H1 (cell line): ENCODE results near the gene IL18BP. TPM values are rescaled to one million over a fixed set of nuclear protein-coding genes. Genes with fewer than 3 reads are reported as not detected.

Source experiments
- CTCF ChIA-PET: fragments of 300-600 bp; sonication (Branson Sonifier 250); formaldehyde crosslinking; loops from one replicate; lab custom pipeline; 2021; ENCODE audit not compliant: partially characterized antibody; lab: Charles Lee
- POLR2A ChIA-PET: fragments of 300-600 bp; sonication (Branson Sonifier 250); formaldehyde crosslinking; loops from one replicate; lab custom pipeline; 2021; ENCODE audit warnings: inconsistent platforms; ENCODE audit not compliant: partially characterized antibody; lab: Charles Lee
- DNase-seq, 2 experiments: peaks; one replicate each; pipeline versions ENCODE4 v3.0.0 to v3.0.0-alpha.2; 2010 to 2022; ENCODE audit warnings: low spot score in 2 of 2, low read depth in 1 of 2, mixed read lengths in 1 of 2
- FAIRE-seq: peaks from 2 replicates; lab custom pipeline; 2011; peaks lifted over from hg19 to GRCh38; lab: Jason Lieb, UNC
- H2AFZ ChIP-seq: 2 replicates; pipeline ENCODE4 v1.8.1; 2012; ENCODE audit warnings: low read length, inconsistent platforms
- H2AK5ac ChIP-seq: 2 replicates; pipeline ENCODE4 v1.6.1; 2013; ENCODE audit warnings: low read depth, low read length
- H2BK120ac ChIP-seq: replicated peaks from 2 replicates; pipeline ENCODE3; 2013; ENCODE audit warnings: low read depth, low read length, inconsistent platforms
- H2BK12ac ChIP-seq: 2 replicates; pipeline ENCODE4 v1.6.1; 2013; ENCODE audit warnings: low read depth, low read length
- H2BK15ac ChIP-seq: 2 replicates; pipeline ENCODE4 v1.6.1; 2013; ENCODE audit warnings: low read length
- H2BK20ac ChIP-seq: 2 replicates; pipeline ENCODE4 v1.6.1; 2013; ENCODE audit warnings: low read length
- H2BK5ac ChIP-seq: 2 replicates; pipeline ENCODE4 v1.6.1; 2013; ENCODE audit warnings: low read depth, low read length
- H3K14ac ChIP-seq: 2 replicates; pipeline ENCODE4 v1.6.1; 2013; ENCODE audit warnings: inconsistent platforms; ENCODE audit not compliant: insufficient read length
- H3K18ac ChIP-seq: 2 replicates; pipeline ENCODE4 v1.6.1; 2013; ENCODE audit warnings: low read length; ENCODE audit errors: extremely low read depth
- H3K23ac ChIP-seq: 2 replicates; pipeline ENCODE4 v1.6.1; 2013; ENCODE audit warnings: inconsistent platforms; ENCODE audit not compliant: insufficient read length
- H3K23me2 ChIP-seq: 2 replicates; pipeline ENCODE4 v1.6.1; 2013; ENCODE audit warnings: low read depth, low read length
- H3K27ac ChIP-seq: 2 replicates; pipeline ENCODE4 v1.6.1; 2011; ENCODE audit warnings: low read depth, low read length, inconsistent platforms
- H3K27me3 ChIP-seq, 4 experiments: replicated peaks in 1 of 4; 1 replicate in 1 of 4; 2 replicates in 3 of 4; pipeline versions ENCODE4 v1.6.1 to v1.8.1; 2011 to 2013; ENCODE audit warnings: low read length in 3 of 4, mild to moderate bottlenecking in 3 of 4, inconsistent platforms in 2 of 4, mixed read lengths in 2 of 4, moderate library complexity in 1 of 4; ENCODE audit not compliant: control insufficient read depth in 3 of 4, insufficient read depth in 3 of 4; ENCODE audit errors: extremely low read depth in 1 of 4
- H3K36me3 ChIP-seq, 4 experiments: 2 replicates each; pipeline versions ENCODE4 v1.6.1 to v1.8.1; 2011 to 2013; ENCODE audit warnings: mild to moderate bottlenecking in 4 of 4, low read length in 3 of 4, moderate library complexity in 2 of 4, control low read depth in 1 of 4, inconsistent platforms in 1 of 4; ENCODE audit not compliant: insufficient read depth in 4 of 4, control insufficient read depth in 2 of 4
- H3K4ac ChIP-seq: replicated peaks from 2 replicates; pipeline ENCODE3; 2013; ENCODE audit warnings: low read length, low read depth, mixed read lengths, inconsistent platforms; ENCODE audit not compliant: insufficient read length
- H3K4me1 ChIP-seq, 4 experiments: replicated peaks in 1 of 4; 1 replicate in 1 of 4; 2 replicates in 3 of 4; pipeline versions ENCODE4 v1.6.1 to v1.8.1; 2011 to 2013; ENCODE audit warnings: low read length in 3 of 4, inconsistent platforms in 2 of 4, mixed read lengths in 1 of 4; ENCODE audit not compliant: insufficient read depth in 4 of 4, control insufficient read depth in 3 of 4
- H3K4me2 ChIP-seq, 2 experiments: 2 replicates each; pipeline versions ENCODE4 v1.6.1 to v1.8.1; 2011 to 2013; ENCODE audit warnings: low read depth in 2 of 2, low read length in 2 of 2, control low read depth in 1 of 2, inconsistent platforms in 1 of 2, mild to moderate bottlenecking in 1 of 2; ENCODE audit not compliant: insufficient read depth in 1 of 2
- H3K4me3 ChIP-seq, 4 experiments: fragments of 200-600, 300-600 bp in 1 of 4; sonication (generic), shearing (Covaris generic), sonication (Bioruptor Twin) in 1 of 4; 2 replicates each; pipeline versions ENCODE4 v1.5.1 to v1.8.1; 2011 to 2016; ENCODE audit warnings: low read length in 4 of 4, low read depth in 3 of 4, control low read depth in 2 of 4, inconsistent platforms in 2 of 4, mild to moderate bottlenecking in 2 of 4, mixed read lengths in 1 of 4, moderate library complexity in 1 of 4; ENCODE audit not compliant: insufficient read depth in 2 of 4; ENCODE audit errors: extremely low read depth in 1 of 4
- H3K56ac ChIP-seq: replicated peaks from 2 replicates; pipeline ENCODE3; 2013; ENCODE audit warnings: low read depth, mild to moderate bottlenecking, mixed read lengths, low read length, inconsistent platforms; ENCODE audit not compliant: insufficient read length
- H3K79me1 ChIP-seq: 2 replicates; pipeline ENCODE4 v1.6.1; 2013; ENCODE audit warnings: low read depth, low read length, control low read depth
- H3K79me2 ChIP-seq, 2 experiments: 2 replicates each; pipeline versions ENCODE4 v1.6.1 to v1.8.1; 2012 to 2013; ENCODE audit warnings: low read length in 2 of 2, mild to moderate bottlenecking in 2 of 2, inconsistent platforms in 1 of 2; ENCODE audit not compliant: insufficient read depth in 2 of 2, control insufficient read depth in 1 of 2
- H3K9ac ChIP-seq, 4 experiments: replicated peaks in 1 of 4; 1 replicate in 1 of 4; 2 replicates in 3 of 4; pipeline versions ENCODE4 v1.6.1 to v1.8.1; 2011 to 2013; ENCODE audit warnings: low read depth in 3 of 4, low read length in 3 of 4, control low read depth in 2 of 4, mild to moderate bottlenecking in 2 of 4, moderate library complexity in 2 of 4, inconsistent platforms in 1 of 4; ENCODE audit errors: extremely low read depth in 1 of 4
- H3K9me3 ChIP-seq, 2 experiments: 2 replicates each; pipeline versions ENCODE4 v1.6.1 to v1.8.1; 2012 to 2013; ENCODE audit warnings: mild to moderate bottlenecking in 2 of 2, moderate library complexity in 2 of 2, control low read depth in 1 of 2, inconsistent platforms in 1 of 2, low read depth in 1 of 2, low read length in 1 of 2, mixed read lengths in 1 of 2; ENCODE audit not compliant: insufficient read depth in 2 of 2
- H4K20me1 ChIP-seq, 2 experiments: replicated peaks in 1 of 2; 2 replicates each; pipeline versions ENCODE3 to v1.8.1; 2011 to 2013; ENCODE audit warnings: inconsistent platforms in 2 of 2, low read length in 2 of 2, mild to moderate bottlenecking in 1 of 2; ENCODE audit not compliant: insufficient read depth in 2 of 2, control insufficient read depth in 1 of 2
- H4K5ac ChIP-seq: 2 replicates; pipeline ENCODE4 v1.6.1; 2013; ENCODE audit warnings: low read length, low read depth, mixed read lengths, inconsistent platforms; ENCODE audit not compliant: insufficient read length
- H4K8ac ChIP-seq: 2 replicates; pipeline ENCODE4 v1.8.0; 2013; ENCODE audit warnings: mild to moderate bottlenecking, moderate library complexity, low read length, inconsistent platforms; ENCODE audit not compliant: insufficient read depth; ENCODE audit errors: extremely low read depth
- H4K91ac ChIP-seq: replicated peaks from 2 replicates; pipeline ENCODE3; 2013; ENCODE audit warnings: low read length, mixed read lengths, inconsistent platforms; ENCODE audit not compliant: insufficient read length
- RAD21 ChIP-seq, 2 experiments: IDR thresholded peaks in 1 of 2; conservative IDR thresholded peaks in 1 of 2; 2 replicates each; pipeline ENCODE4 v1.6.1; 2011; ENCODE audit warnings: low read depth in 2 of 2, low read length in 2 of 2, improper control_type of control experiment in 1 of 2, inconsistent platforms in 1 of 2, mild to moderate bottlenecking in 1 of 2, moderate library complexity in 1 of 2
- WGBS, 2 experiments: shearing (Covaris generic) in 1 of 2; methylation state at CpG; one replicate each; pipeline versions ENCODE4 v1.1.6 to v1.1.7; 2013 to 2015; ENCODE audit warnings: low lambda C conversion rate in 2 of 2, mixed read lengths in 2 of 2, inconsistent platforms in 1 of 2, low coverage in 1 of 2, missing lambda C conversion rate in 1 of 2; ENCODE audit not compliant: insufficient replicate concordance in 2 of 2, insufficient coverage in 1 of 2, insufficient read length in 1 of 2; ENCODE audit errors: extremely low coverage in 1 of 2, missing lambda C conversion rate in 1 of 2; 5-methylcytosine and 5-hydroxymethylcytosine counted together
- polyA plus RNA-seq, 7 experiments: library from polyadenylated mRNA; depleted of rRNA in 3 of 7; stranded (reverse) in 5 of 7; unstranded in 2 of 7; fragments of >200 nt in 5 of 7; fragments of 200-250 nt in 2 of 7; gene quantifications; 1 replicate in 5 of 7; 2 replicates in 1 of 7; 4 replicates in 1 of 7; pipeline versions ENCODE4 v1.2.1 to v1.2.3, GENCODE V29; 2011 to 2013; ENCODE audit warnings: missing spikeins in 2 of 7, mixed read lengths in 2 of 7
- total RNA-seq: library from RNA; stranded (reverse); fragmentation: NEBNext Ultra II Directional; extraction: Animal tissue kit (Norgen Biotek cat#: 25700); gene quantifications from 2 replicates; pipeline ENCODE4 v1.2.1, GENCODE V29; 2021
- TF ChIP-seq, protein P1 (sequence below): IDR thresholded peaks from 2 replicates; pipeline ENCODE4 v1.6.1; 2012; ENCODE audit warnings: low read length, inconsistent platforms
- TF ChIP-seq, protein P2 (sequence below), 3 experiments: IDR thresholded peaks; 1 replicate in 2 of 3; 2 replicates in 1 of 3; pipeline versions ENCODE4 v1.5.1 to v1.6.1; 2011; ENCODE audit warnings: low read length in 3 of 3, mild to moderate bottlenecking in 3 of 3, inconsistent platforms in 2 of 3, low read depth in 1 of 3, moderate library complexity in 1 of 3; ENCODE audit not compliant: insufficient read depth in 1 of 3; ENCODE audit errors: control extremely low read depth in 1 of 3

The IL18BP gene
- total and polyA plus RNA-seq, 2 of the 8 experiments (the other 6 are each of a cell fraction or from before 2014, with no cell fraction given) = 9.8 to 17.0 TPM

DNA sequence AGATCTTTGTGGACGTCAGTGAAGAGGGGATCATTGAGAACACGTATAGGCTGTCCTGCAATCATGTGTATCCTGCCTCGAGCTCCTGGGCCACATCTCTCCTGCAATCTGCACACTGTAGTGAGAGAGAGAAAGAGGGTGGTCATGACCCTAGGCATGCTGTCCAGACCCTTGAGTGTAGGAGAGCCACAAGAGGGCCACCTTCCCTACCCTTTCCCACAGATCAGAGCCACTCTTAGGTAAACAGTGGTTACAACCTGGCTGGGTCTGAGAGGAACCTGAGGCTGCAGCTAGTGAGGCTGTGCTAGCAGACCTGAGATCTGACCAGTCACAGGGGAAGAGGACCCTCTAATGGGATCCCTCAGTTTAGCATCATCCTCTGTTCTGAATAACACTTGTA is 3.9 kb upstream of the IL18BP start:
- H2BK120ac ChIP-seq = no peak overlapping the region
- H3K23me2 ChIP-seq = no peaks in the 10 kb centered on the region
- no peaks in the 10 kb centered on the region for H3K27me3 ChIP-seq
- H3K27ac ChIP-seq = no peak overlapping the region
- H3K36me3 ChIP-seq = peaks cover 5 to 10% (median 6%) of the 10 kb centered on the region in 4 experiments; a peak in 7 of 8 replicates
- no peak overlapping the region for H2BK12ac ChIP-seq
- CTCF ChIA-PET = interaction anchor here (0.9 to 5.1 kb wide), 8 partner anchors 9 to 210 kb away, joined by 3 to 28 read pairs (median 3); no protein-coding TSS in a partner anchor
- no peak overlapping the region for H2AK5ac ChIP-seq
- DNase-seq = no peak
- no peak overlapping the region for H3K56ac ChIP-seq
- no peak overlapping the region for H4K91ac ChIP-seq
- no peak overlapping the region for H3K4me3 ChIP-seq
- TF ChIP-seq, protein P1, sequence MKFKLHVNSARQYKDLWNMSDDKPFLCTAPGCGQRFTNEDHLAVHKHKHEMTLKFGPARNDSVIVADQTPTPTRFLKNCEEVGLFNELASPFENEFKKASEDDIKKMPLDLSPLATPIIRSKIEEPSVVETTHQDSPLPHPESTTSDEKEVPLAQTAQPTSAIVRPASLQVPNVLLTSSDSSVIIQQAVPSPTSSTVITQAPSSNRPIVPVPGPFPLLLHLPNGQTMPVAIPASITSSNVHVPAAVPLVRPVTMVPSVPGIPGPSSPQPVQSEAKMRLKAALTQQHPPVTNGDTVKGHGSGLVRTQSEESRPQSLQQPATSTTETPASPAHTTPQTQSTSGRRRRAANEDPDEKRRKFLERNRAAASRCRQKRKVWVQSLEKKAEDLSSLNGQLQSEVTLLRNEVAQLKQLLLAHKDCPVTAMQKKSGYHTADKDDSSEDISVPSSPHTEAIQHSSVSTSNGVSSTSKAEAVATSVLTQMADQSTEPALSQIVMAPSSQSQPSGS = no peak
- TF ChIP-seq RAD21 (IDR thresholded peaks at IDR 0.05 in 1 of 2, conservative IDR thresholded peaks at IDR 0.05 in 1 of 2; ENCODE audit: low read depth in 2 of 2, low read length in 2 of 2) = peak in 1 of 2 experiments; percentile 28; a peak in 1 of 4 replicates
- TF ChIP-seq, protein P2, sequence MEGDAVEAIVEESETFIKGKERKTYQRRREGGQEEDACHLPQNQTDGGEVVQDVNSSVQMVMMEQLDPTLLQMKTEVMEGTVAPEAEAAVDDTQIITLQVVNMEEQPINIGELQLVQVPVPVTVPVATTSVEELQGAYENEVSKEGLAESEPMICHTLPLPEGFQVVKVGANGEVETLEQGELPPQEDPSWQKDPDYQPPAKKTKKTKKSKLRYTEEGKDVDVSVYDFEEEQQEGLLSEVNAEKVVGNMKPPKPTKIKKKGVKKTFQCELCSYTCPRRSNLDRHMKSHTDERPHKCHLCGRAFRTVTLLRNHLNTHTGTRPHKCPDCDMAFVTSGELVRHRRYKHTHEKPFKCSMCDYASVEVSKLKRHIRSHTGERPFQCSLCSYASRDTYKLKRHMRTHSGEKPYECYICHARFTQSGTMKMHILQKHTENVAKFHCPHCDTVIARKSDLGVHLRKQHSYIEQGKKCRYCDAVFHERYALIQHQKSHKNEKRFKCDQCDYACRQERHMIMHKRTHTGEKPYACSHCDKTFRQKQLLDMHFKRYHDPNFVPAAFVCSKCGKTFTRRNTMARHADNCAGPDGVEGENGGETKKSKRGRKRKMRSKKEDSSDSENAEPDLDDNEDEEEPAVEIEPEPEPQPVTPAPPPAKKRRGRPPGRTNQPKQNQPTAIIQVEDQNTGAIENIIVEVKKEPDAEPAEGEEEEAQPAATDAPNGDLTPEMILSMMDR (IDR thresholded peaks at IDR 0.05; ENCODE audit: control extremely low read depth in 1 of 3, insufficient read depth in 1 of 3, low read depth in 1 of 3, low read length in 3 of 3) = peak in 2 of 3 experiments; percentile 20 to 26; a peak in 3 of 4 replicates
- H3K23ac ChIP-seq = no peak overlapping the region
- no peak overlapping the region for H4K5ac ChIP-seq
- H4K8ac ChIP-seq = no peak overlapping the region
- H4K20me1 ChIP-seq = peaks cover 8 to 9% of the 10 kb centered on the region in 2 experiments
- no peaks in the 10 kb centered on the region; a peak in 1 of 4 replicates for H3K79me2 ChIP-seq
- H3K79me1 ChIP-seq = no peaks in the 10 kb centered on the region
- no peak overlapping the region for H2BK15ac ChIP-seq
- no peak overlapping the region for H3K4me2 ChIP-seq
- 90% methylated on average over 3 of the region's 3 CpGs; no CpG with 5 or more reads in 1 of the 2 experiments for WGBS, 2 experiments
- POLR2A ChIA-PET = interaction anchor here (0.9 to 1.4 kb wide), 2 partner anchors 12 to 106 kb away, joined by 3 read pairs; no protein-coding TSS in a partner anchor
- H2BK5ac ChIP-seq = no peak overlapping the region
- no peak overlapping the region for H3K14ac ChIP-seq
- H3K9ac ChIP-seq = no peak overlapping the region
- no peak overlapping the region for H2BK20ac ChIP-seq
- no peak overlapping the region for H3K18ac ChIP-seq
- H3K4me1 ChIP-seq = no peaks in the 10 kb centered on the region
- no peak overlapping the region for H3K4ac ChIP-seq
- H2AFZ ChIP-seq = no peak overlapping the region
- FAIRE-seq = no peak
- no peaks in the 10 kb centered on the region for H3K9me3 ChIP-seq
